Measurements from ENCODE around the gene PAXX. TPM values are rescaled to one million over a fixed set of nuclear protein-coding genes. Genes with fewer than 3 reads are reported as not detected.

PAXX gene
- total RNA-seq, 5 donors from 2014 or later (not counting 1 experiment from before 2014, with no cell fraction given), result 81.3 to 173 (median 127) TPM

GRCh38 chr9:137039611-137040366 lies 47.6 kb downstream of the PAXX start:
- CTCF ChIA-PET, result no interaction called here
- Mint-ChIP-seq H3K9me3 (no peaks in the 10 kb centered on the region), H3K4me1 (peaks cover 10 to 18% (median 12%) of the 10 kb centered on the region in 3 donors), H3K27ac (no peak overlapping the region), H3K4me3 (no peak overlapping the region), H3K27me3 (peaks cover 0 to 15% of the 10 kb centered on the region in 2 donors), H3K36me3 (no peaks in the 10 kb centered on the region)
- DNase-seq, result no peak
- Histone ChIP-seq H3K27ac (ENCODE audit: low read length) (no peak overlapping the region), H3K9me3 (no peaks in the 10 kb centered on the region), H3K36me3 (ENCODE audit: control insufficient read depth in 2 of 2, extremely low read depth in 1 of 2, insufficient read depth in 1 of 2, low read length in 1 of 2) (no peaks in the 10 kb centered on the region), H3K4me3 (ENCODE audit: control insufficient read depth in 1 of 2, extremely low read depth in 1 of 2, low read length in 1 of 2) (no peak overlapping the region), H3K27me3 (replicated peaks in 1 of 2; ENCODE audit: control insufficient read depth in 2 of 2, extremely low read depth in 1 of 2, insufficient read depth in 2 of 2, low read length in 1 of 2) (peaks cover 2 to 57% of the 10 kb centered on the region in 2 experiments), H3K4me1 (ENCODE audit: control insufficient read depth in 1 of 2, extremely low read depth in 1 of 2, insufficient read depth in 2 of 2, low read length in 2 of 2) (peaks cover 12 to 27% of the 10 kb centered on the region in 2 experiments)
- ATAC-seq (replicated peaks in 1 of 4), result no peak
- POLR2A ChIA-PET, result no interaction called here
- WGBS (ENCODE audit: insufficient coverage), result 89% methylated on average over 11 of the region's 32 CpGs

DNA sequence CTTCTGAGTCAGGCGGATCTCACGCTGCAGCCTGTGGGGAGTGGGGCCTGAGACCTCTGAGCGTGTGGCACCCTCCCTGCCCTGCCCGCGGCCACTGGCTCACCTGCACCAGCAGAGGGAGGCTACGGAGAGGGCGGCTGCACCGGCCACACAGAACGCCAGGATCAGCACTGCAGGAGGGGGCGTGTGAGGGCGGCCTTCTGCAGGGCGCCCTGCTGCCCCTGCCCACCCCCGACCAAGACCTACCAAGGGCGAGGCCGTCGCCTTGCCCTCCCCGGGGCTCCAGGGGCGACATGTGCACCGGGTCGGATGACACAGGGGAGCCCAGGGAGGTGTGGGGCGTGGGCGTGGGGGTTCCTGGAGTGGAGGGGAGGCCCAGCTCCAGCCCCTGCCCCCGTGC lies 48.3 kb downstream of the PAXX start:
- no peaks in the 10 kb centered on the region for H3K9me3 ChIP-seq
- Mint-ChIP-seq H3K36me3 (no peaks in the 10 kb centered on the region), H3K9me3 (no peaks in the 10 kb centered on the region), H3K27ac (no peak overlapping the region), H3K4me3 (no peak overlapping the region), H3K4me1 (peaks cover 8 to 17% (median 15%) of the 10 kb centered on the region in 3 donors), H3K27me3 (peaks cover 0 to 19% of the 10 kb centered on the region in 2 donors)
- H3K27ac ChIP-seq (ENCODE audit: low read length), result no peak overlapping the region
- peaks cover 2 to 65% of the 10 kb centered on the region in 2 experiments for H3K27me3 ChIP-seq (replicated peaks in 1 of 2; ENCODE audit: control insufficient read depth in 2 of 2, extremely low read depth in 1 of 2, insufficient read depth in 2 of 2, low read length in 1 of 2)
- peaks cover 11 to 27% of the 10 kb centered on the region in 2 experiments for H3K4me1 ChIP-seq (ENCODE audit: control insufficient read depth in 1 of 2, extremely low read depth in 1 of 2, insufficient read depth in 2 of 2, low read length in 2 of 2)
- WGBS (ENCODE audit: insufficient coverage), result 85% methylated on average over 21 of the region's 23 CpGs
- ChIA-PET POLR2A (no interaction called here), CTCF (no interaction called here)
- H3K4me3 ChIP-seq (ENCODE audit: control insufficient read depth in 1 of 2, extremely low read depth in 1 of 2, low read length in 1 of 2), result no peak overlapping the region
- ATAC-seq (replicated peaks in 1 of 4), result no peak
- no peak for DNase-seq
- no peaks in the 10 kb centered on the region for H3K36me3 ChIP-seq (ENCODE audit: control insufficient read depth in 2 of 2, extremely low read depth in 1 of 2, insufficient read depth in 1 of 2, low read length in 1 of 2)

DNA sequence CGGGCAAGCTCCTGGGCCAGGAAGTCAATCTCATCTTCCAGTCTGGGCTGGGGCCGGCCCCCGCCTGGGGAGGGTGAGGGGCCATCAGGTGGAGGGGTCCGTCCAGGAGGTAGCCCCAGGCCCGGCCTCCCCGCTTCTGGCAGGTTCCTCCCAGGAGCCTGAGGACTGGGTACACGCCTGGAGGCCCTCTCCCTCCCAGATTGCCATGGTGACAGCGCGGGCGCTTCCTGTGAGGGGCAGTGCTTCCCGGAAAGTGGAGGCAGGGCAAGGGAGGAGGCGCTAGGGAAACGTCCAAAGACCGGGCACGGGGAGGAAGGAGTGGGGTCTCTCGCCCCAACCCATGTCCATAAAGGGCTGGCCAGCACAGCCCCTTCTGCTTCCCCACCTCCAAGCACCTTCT lies 48.9 kb downstream of the PAXX start:
- peaks cover 0 to 19% of the 10 kb centered on the region in 2 donors for H3K27me3 Mint-ChIP-seq
- ChIA-PET POLR2A (no interaction called here), CTCF (no interaction called here)
- Histone ChIP-seq H3K9me3 (no peaks in the 10 kb centered on the region), H3K4me1 (ENCODE audit: control insufficient read depth in 1 of 2, extremely low read depth in 1 of 2, insufficient read depth in 2 of 2, low read length in 2 of 2) (peaks cover 11 to 27% of the 10 kb centered on the region in 2 experiments), H3K27ac (ENCODE audit: low read length) (no peak overlapping the region), H3K27me3 (replicated peaks in 1 of 2; ENCODE audit: control insufficient read depth in 2 of 2, extremely low read depth in 1 of 2, insufficient read depth in 2 of 2, low read length in 1 of 2) (peaks cover 2 to 67% of the 10 kb centered on the region in 2 experiments), H3K36me3 (ENCODE audit: control insufficient read depth in 2 of 2, extremely low read depth in 1 of 2, insufficient read depth in 1 of 2, low read length in 1 of 2) (no peaks in the 10 kb centered on the region), H3K4me3 (ENCODE audit: control insufficient read depth in 1 of 2, extremely low read depth in 1 of 2, low read length in 1 of 2) (no peak overlapping the region)
- H3K27ac Mint-ChIP-seq, result no peak overlapping the region
- peaks cover 8 to 17% (median 15%) of the 10 kb centered on the region in 3 donors for H3K4me1 Mint-ChIP-seq
- no peak overlapping the region for H3K4me3 Mint-ChIP-seq
- ATAC-seq (replicated peaks in 1 of 4) (no peak), DNase-seq (no peak)
- no peaks in the 10 kb centered on the region for H3K9me3 Mint-ChIP-seq
- WGBS (ENCODE audit: insufficient coverage), result 81% methylated on average over 5 of the region's 16 CpGs
- H3K36me3 Mint-ChIP-seq, result no peaks in the 10 kb centered on the region

GRCh38 chr9:137042751-137043727 lies 50.8 kb downstream of the PAXX start:
- DNase-seq (no peak), ATAC-seq (replicated peaks in 1 of 4) (no peak)
- H3K36me3 Mint-ChIP-seq, result no peaks in the 10 kb centered on the region
- H3K4me1 Mint-ChIP-seq, result peaks cover 8 to 20% (median 18%) of the 10 kb centered on the region in 3 donors
- H3K27me3 ChIP-seq (replicated peaks in 1 of 2; ENCODE audit: control insufficient read depth in 2 of 2, extremely low read depth in 1 of 2, insufficient read depth in 2 of 2, low read length in 1 of 2), result peaks cover 2 to 86% of the 10 kb centered on the region in 2 experiments
- CTCF ChIA-PET, result interaction anchor here in 1 of 2 donors (0.5 to 1.6 kb wide), 2 partner anchors 14 to 108 kb away, joined by 4 read pairs; no protein-coding TSS in a partner anchor
- no peak overlapping the region for H3K27ac Mint-ChIP-seq
- H3K4me1 ChIP-seq (ENCODE audit: control insufficient read depth in 1 of 2, extremely low read depth in 1 of 2, insufficient read depth in 2 of 2, low read length in 2 of 2), result peaks cover 11 to 36% of the 10 kb centered on the region in 2 experiments
- peaks cover 0 to 36% of the 10 kb centered on the region in 2 donors for H3K27me3 Mint-ChIP-seq
- no peak overlapping the region for H3K4me3 Mint-ChIP-seq
- no peaks in the 10 kb centered on the region for H3K9me3 Mint-ChIP-seq
- H3K4me3 ChIP-seq (ENCODE audit: control insufficient read depth in 1 of 2, extremely low read depth in 1 of 2, low read length in 1 of 2), result no peak overlapping the region
- WGBS (ENCODE audit: insufficient coverage), result 91% methylated on average over 24 of the region's 36 CpGs
- no peaks in the 10 kb centered on the region for H3K9me3 ChIP-seq
- POLR2A ChIA-PET, result no interaction called here
- H3K27ac ChIP-seq (ENCODE audit: low read length), result no peak overlapping the region
- no peaks in the 10 kb centered on the region for H3K36me3 ChIP-seq (ENCODE audit: control insufficient read depth in 2 of 2, extremely low read depth in 1 of 2, insufficient read depth in 1 of 2, low read length in 1 of 2)

Other genes starting within 250 kb of the PAXX start
- 1 to 10 TPM; 1.3 to 2.8 (median 2.2) TPM for gene LCN10, start 249.5 kb upstream of the PAXX start, total RNA-seq
- not detected for gene LCN6, start 243.9 kb upstream of the PAXX start, total RNA-seq
- under 1 TPM in 1 of 5 donors, not detected in 4; 0.16 TPM for gene LCN8, start 234.2 kb upstream of the PAXX start, total RNA-seq
- not detected for gene LCN15, start 227.9 kb upstream of the PAXX start, total RNA-seq
- 10 to 100 TPM; 24.4 to 53.5 (median 45.8) TPM for gene TMEM141, start 201.1 kb upstream of the PAXX start, total RNA-seq
- 1 to 10 TPM; 1.9 to 2.9 (median 2.3) TPM for gene CCDC183, start 196.1 kb upstream of the PAXX start, total RNA-seq
- gene RABL6, start 184.5 kb upstream of the PAXX start, total RNA-seq, result 10 to 100 TPM; 60.5 to 86.7 (median 82.8) TPM
- gene AJM1, start 149.9 kb upstream of the PAXX start, total RNA-seq, result 1 to 10 TPM; 2.1 to 7.5 (median 5.1) TPM
- gene PHPT1, start 143.0 kb upstream of the PAXX start, total RNA-seq, result 10 to 100 TPM; 23.3 to 56.8 (median 43.5) TPM
- gene MAMDC4, start 140.1 kb upstream of the PAXX start, total RNA-seq, result 10 to 100 TPM in 1 of 5 donors, 1 to 10 TPM in 4; 3.0 to 10.7 (median 7.1) TPM
- gene EDF1, start 126.1 kb upstream of the PAXX start, total RNA-seq, result 100 to 1,000 TPM; 236 to 314 (median 297) TPM
- 10 to 100 TPM; 20.9 to 38.7 (median 33.7) TPM for gene TRAF2, start 105.9 kb upstream of the PAXX start, total RNA-seq
- 100 to 1,000 TPM in 3 of 5 donors, 10 to 100 TPM in 2; 60.9 to 161 (median 145) TPM for gene FBXW5, start 47.7 kb upstream of the PAXX start, total RNA-seq
- gene C8G, start 47.2 kb upstream of the PAXX start, total RNA-seq, result 1 to 10 TPM; 1.7 to 3.8 (median 3.2) TPM
- gene LCN12, start 40.1 kb upstream of the PAXX start, total RNA-seq, result 1 to 10 TPM; 1.1 to 3.3 (median 2.2) TPM
- gene PTGDS, start 14.9 kb upstream of the PAXX start, total RNA-seq, result 10 to 100 TPM in 4 of 5 donors, 1 to 10 TPM in 1; 9.6 to 56.6 (median 26.4) TPM
- 1 to 10 TPM in 3 of 5 donors, under 1 TPM in 2; 0.29 to 2.2 (median 1.3) TPM for gene LCNL1, start 9.4 kb upstream of the PAXX start, total RNA-seq
- 10 to 100 TPM in 2 of 5 donors, 1 to 10 TPM in 3; 5.4 to 24.7 (median 8.0) TPM for gene CLIC3, start 4.1 kb downstream of the PAXX start, total RNA-seq
- gene ABCA2, start 35.8 kb downstream of the PAXX start, total RNA-seq, result 100 to 1,000 TPM in 3 of 5 donors, 10 to 100 TPM in 2; 58.6 to 138 (median 121) TPM
- 1 to 10 TPM; 1.1 to 7.7 (median 5.1) TPM for gene FUT7, start 39.7 kb downstream of the PAXX start, total RNA-seq
- gene NPDC1, start 53.8 kb downstream of the PAXX start, total RNA-seq, result 10 to 100 TPM; 32.4 to 76.7 (median 57.0) TPM
- gene ENTPD2, start 61.6 kb downstream of the PAXX start, total RNA-seq, result under 1 TPM in 1 of 5 donors, not detected in 4; 0.32 TPM
- 1 to 10 TPM in 1 of 5 donors, under 1 TPM in 4; 0.33 to 1.0 (median 0.83) TPM for gene SAPCD2, start 78.1 kb downstream of the PAXX start, total RNA-seq
- gene UAP1L1, start 85.1 kb downstream of the PAXX start, total RNA-seq, result 10 to 100 TPM; 11.3 to 32.8 (median 19.3) TPM
- gene MAN1B1, start 94.6 kb downstream of the PAXX start, total RNA-seq, result 10 to 100 TPM; 62.0 to 91.5 (median 84.8) TPM
- gene DPP7, start 122.3 kb downstream of the PAXX start, total RNA-seq, result 100 to 1,000 TPM; 246 to 469 (median 425) TPM
- gene GRIN1, start 146.7 kb downstream of the PAXX start, total RNA-seq, result not detected
- gene LRRC26, start 177.6 kb downstream of the PAXX start, total RNA-seq, result not detected
- gene TMEM210, start 179.6 kb downstream of the PAXX start, total RNA-seq, result not detected
- gene ANAPC2, start 196.1 kb downstream of the PAXX start, total RNA-seq, result 100 to 1,000 TPM; 133 to 142 (median 141) TPM
- 10 to 100 TPM; 37.0 to 71.6 (median 64.0) TPM for gene SSNA1, start 196.3 kb downstream of the PAXX start, total RNA-seq
- gene TPRN, start 208.3 kb downstream of the PAXX start, total RNA-seq, result 10 to 100 TPM in 3 of 5 donors, 1 to 10 TPM in 2; 5.8 to 12.8 (median 12.1) TPM
- 10 to 100 TPM; 23.7 to 44.7 (median 42.1) TPM for gene TMEM203, start 213.2 kb downstream of the PAXX start, total RNA-seq
- gene NDOR1, start 213.3 kb downstream of the PAXX start, total RNA-seq, result 10 to 100 TPM; 27.6 to 46.7 (median 45.4) TPM
- 1 to 10 TPM in 3 of 5 donors, under 1 TPM in 2; 0.56 to 1.6 (median 1.5) TPM for gene RNF208, start 229.8 kb downstream of the PAXX start, total RNA-seq
- under 1 TPM in 4 of 5 donors, not detected in 1; 0.32 to 0.58 (median 0.45) TPM for gene CYSRT1, start 232.8 kb downstream of the PAXX start, total RNA-seq
- not detected for gene RNF224, start 235.1 kb downstream of the PAXX start, total RNA-seq
- gene SLC34A3, start 238.5 kb downstream of the PAXX start, total RNA-seq, result not detected
- gene TUBB4B, start 248.9 kb downstream of the PAXX start, total RNA-seq, result 100 to 1,000 TPM in 2 of 5 donors, 10 to 100 TPM in 3; 50.6 to 118 (median 95.3) TPM